Pancreas (tissue), 10 donors: ENCODE data around the gene MINDY2. TPM values are rescaled to one million over a fixed set of nuclear protein-coding genes. Genes with fewer than 3 reads are reported as not detected.

Source experiments
- ATAC-seq, 4 donors: fragments of 200-7000 bp; cut with Tn5 transposase; one replicate each; pipeline versions ENCODE4 v1.8.0 to v1.9.1; 2020; ENCODE audit warnings: mild to moderate bottlenecking in 4 of 4, moderate library complexity in 4 of 4
- DNase-seq, 6 donors: peaks; one replicate each; pipeline ENCODE4 v3.0.0-alpha.2; 2020
- FAIRE-seq: peaks from 2 replicates; lab custom pipeline; 2012; peaks lifted over from hg19 to GRCh38; lab: Jason Lieb, UNC
- H3K27ac ChIP-seq, 4 donors: fragments of 200-600 bp; sonication (generic); 1 replicate in 3 of 4; 2 replicates in 1 of 4; pipeline versions ENCODE4 v1.5.0 to v1.8.0; 2020
- H3K27me3 ChIP-seq, 4 donors: fragments of 200-600 bp; one replicate each; pipeline ENCODE4 v1.8.0; 2021
- H3K36me3 ChIP-seq, 3 donors: fragments of 200-600 bp; sonication (generic) in 1 of 3; one replicate each; pipeline versions ENCODE4 v1.5.0 to v1.8.0; 2020 to 2021
- H3K4me1 ChIP-seq, 3 donors: fragments of 200-600 bp; one replicate each; pipeline ENCODE4 v1.8.0; 2021
- H3K4me3 ChIP-seq, 4 donors: fragments of 200-600 bp; sonication (generic) in 2 of 4; one replicate each; pipeline versions ENCODE4 v1.5.0 to v1.8.0; 2020 to 2021
- H3K9me3 ChIP-seq, 4 donors: fragments of 200-600 bp; one replicate each; pipeline ENCODE4 v1.8.0; 2021
- WGBS, 2 donors: extraction: QIAGEN DNeasy Blood & Tissue Kit; methylation state at CpG; one replicate each; pipeline ENCODE4 v1.1.7; 2013; 5-methylcytosine and 5-hydroxymethylcytosine counted together
- intact Hi-C, 3 donors: fragments of 100-400 bp; cut with DNase I; formaldehyde crosslinking; loops; one replicate each; pipeline versions ENCODE4 v1.11.1 to v1.14.2; 2022
- polyA plus RNA-seq, 2 donors: library from polyadenylated mRNA; stranded (reverse); fragments of 200-250 nt; gene quantifications; one replicate each; pipeline ENCODE4 v1.2.3, GENCODE V29; 2013
- total RNA-seq, 6 donors: library from RNA; stranded (reverse); fragmentation: NEBNext Ultra II Directional in 4 of 6; extraction: Animal tissue kit (Norgen Biotek cat#: 25700) in 4 of 6; gene quantifications; one replicate each; pipeline versions ENCODE4 v1.2.1 to v1.2.4, GENCODE V29; 2021 to 2023
- TF ChIP-seq, protein P1 (sequence below), 4 donors: fragments of 200-600 bp; sonication (generic) in 3 of 4; IDR thresholded peaks; one replicate each; pipeline versions ENCODE4 v1.5.0 to v1.8.0; 2021; ENCODE audit warnings: antibody characterized with exemption in 4 of 4
- donor health status: healthy with polysubstance abuse.
- donor health status: DM: no; HTN: no; CAD: no; lungs with moderate emphysema.
- donor health status: DM: no; HTN: no; CAD: no.
- donor health status: control.
- donor health status: control.
- donor health status: Bipolar disorder and iron deficiency.
- donor health status: DM: yes; HTN: yes; CAD: no.
- donor health status: DM: no; HTN: no; CAD: no.
- donor health status: DM: no; HTN: no; CAD: no.
- donor health status: DM: yes; HTN: yes; CAD: no.

Gene MINDY2
- total and polyA plus RNA-seq, 8 donors, result 2.8 to 11.6 (median 5.7) TPM

- Histone ChIP-seq H3K27me3 (no peaks in the 10 kb centered on the region), H3K9me3 (no peaks in the 10 kb centered on the region), H3K27ac (peak within 1 kb of the TSS; percentile 75 to 97 (median 90)), H3K4me1 (peaks cover 0 to 22% (median 10%) of the 10 kb centered on the region in 3 donors), H3K36me3 (no peaks in the 10 kb centered on the region), H3K4me3 (peak within 1 kb of the TSS; percentile 73 to 98 (median 89))
- TF ChIP-seq, protein P1, sequence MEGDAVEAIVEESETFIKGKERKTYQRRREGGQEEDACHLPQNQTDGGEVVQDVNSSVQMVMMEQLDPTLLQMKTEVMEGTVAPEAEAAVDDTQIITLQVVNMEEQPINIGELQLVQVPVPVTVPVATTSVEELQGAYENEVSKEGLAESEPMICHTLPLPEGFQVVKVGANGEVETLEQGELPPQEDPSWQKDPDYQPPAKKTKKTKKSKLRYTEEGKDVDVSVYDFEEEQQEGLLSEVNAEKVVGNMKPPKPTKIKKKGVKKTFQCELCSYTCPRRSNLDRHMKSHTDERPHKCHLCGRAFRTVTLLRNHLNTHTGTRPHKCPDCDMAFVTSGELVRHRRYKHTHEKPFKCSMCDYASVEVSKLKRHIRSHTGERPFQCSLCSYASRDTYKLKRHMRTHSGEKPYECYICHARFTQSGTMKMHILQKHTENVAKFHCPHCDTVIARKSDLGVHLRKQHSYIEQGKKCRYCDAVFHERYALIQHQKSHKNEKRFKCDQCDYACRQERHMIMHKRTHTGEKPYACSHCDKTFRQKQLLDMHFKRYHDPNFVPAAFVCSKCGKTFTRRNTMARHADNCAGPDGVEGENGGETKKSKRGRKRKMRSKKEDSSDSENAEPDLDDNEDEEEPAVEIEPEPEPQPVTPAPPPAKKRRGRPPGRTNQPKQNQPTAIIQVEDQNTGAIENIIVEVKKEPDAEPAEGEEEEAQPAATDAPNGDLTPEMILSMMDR (IDR thresholded peaks at IDR 0.05), result no peak
- FAIRE-seq (no peak), DNase-seq (peak; percentile 99 to 100 (median 99)), ATAC-seq (peak; percentile 93 to 99 (median 97))
- intact Hi-C loops, result loop anchor here in 1 of 3 donors (10.0 kb wide), 2 partner anchors 315 to 485 kb away; partner anchors contain the start of gene LIPC
- WGBS, 2 donors, result 1% methylated on average over 57 to 62 of the region's 62 CpGs
Observed at GRCh38 chr15:58749532-58750337, 21.4 kb upstream of the MINDY2 start, which contains the start of gene ADAM10. Gene ADAM10 (minus strand): TSS chr15:58749707. CDS start chr15:58749534, 173 bp downstream.

DNA sequence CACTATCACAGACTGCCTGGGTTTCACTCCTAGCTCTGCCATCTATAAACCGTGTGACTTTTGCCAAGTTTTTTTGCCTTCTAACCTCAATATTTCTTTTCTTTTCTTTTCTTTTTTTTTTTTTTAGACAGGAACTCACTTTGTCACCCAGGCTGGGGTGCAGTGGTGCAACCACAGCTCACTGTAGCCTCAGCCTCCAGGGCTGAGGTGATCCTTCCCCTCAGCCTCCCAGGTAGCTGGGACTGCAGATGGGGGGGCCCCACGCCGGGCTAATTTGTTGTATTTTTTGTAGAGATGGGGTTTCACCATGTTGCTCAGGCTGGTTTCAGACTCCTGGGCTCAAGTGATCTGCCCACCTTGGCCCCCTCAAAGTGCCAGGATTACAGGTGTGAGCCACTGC, 18.4 kb upstream of the MINDY2 start:
- no peak overlapping the region for H3K4me3 ChIP-seq
- H3K27me3 ChIP-seq, result no peaks in the 10 kb centered on the region
- WGBS, 2 donors, result 73 to 85% methylated on average over 3 of the region's 3 CpGs
- no peak for ATAC-seq
- H3K36me3 ChIP-seq, result no peaks in the 10 kb centered on the region
- no peak for DNase-seq
- TF ChIP-seq, protein P1 (IDR thresholded peaks at IDR 0.05), result no peak
- no peak overlapping the region for H3K27ac ChIP-seq
- no peak for FAIRE-seq
- H3K4me1 ChIP-seq, result peaks cover 0 to 5% (median 3%) of the 10 kb centered on the region in 3 donors
- intact Hi-C loops, result loop anchor here in 1 of 3 donors (10.0 kb wide), 2 partner anchors 318 to 488 kb away; partner anchors contain the start of gene LIPC
- no peaks in the 10 kb centered on the region for H3K9me3 ChIP-seq

DNA sequence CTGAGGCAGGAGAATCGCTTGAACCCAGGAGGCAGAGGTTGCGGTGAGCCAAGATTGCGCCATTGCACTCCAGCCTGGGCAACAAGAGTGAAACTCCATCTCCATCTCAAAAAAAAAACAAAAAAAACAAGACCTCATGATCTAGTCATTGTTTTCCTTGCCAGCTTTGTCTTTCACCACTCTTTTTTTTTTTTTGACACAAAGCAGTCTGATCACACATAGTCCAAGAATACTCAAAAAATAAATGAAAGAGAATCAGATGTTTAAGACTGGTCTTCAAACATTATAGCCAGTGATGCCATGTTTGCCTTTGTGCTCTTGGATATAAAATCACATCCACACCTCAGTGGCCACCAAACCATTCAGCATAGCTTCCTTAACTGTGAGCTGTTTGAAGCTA, 15.8 kb upstream of the MINDY2 start:
- intact Hi-C loops, result loop anchor here in 1 of 3 donors (5.0 to 10.0 kb wide), 3 partner anchors 321 to 528 kb away; partner anchors contain the start of gene LIPC
- Histone ChIP-seq H3K27ac (no peak overlapping the region), H3K4me1 (no peaks in the 10 kb centered on the region), H3K4me3 (no peak overlapping the region), H3K9me3 (no peaks in the 10 kb centered on the region), H3K27me3 (no peaks in the 10 kb centered on the region), H3K36me3 (no peaks in the 10 kb centered on the region)
- FAIRE-seq, result no peak
- 90 to 94% methylated on average over 3 of the region's 3 CpGs for whole genome bisulfite sequencing, 2 donors
- DNase-seq, result no peak
- TF ChIP-seq, protein P1 (IDR thresholded peaks at IDR 0.05), result no peak
- ATAC-seq, result no peak

- Histone ChIP-seq H3K4me3 (no peak overlapping the region), H3K36me3 (no peaks in the 10 kb centered on the region), H3K27me3 (no peaks in the 10 kb centered on the region), H3K27ac (no peak overlapping the region), H3K4me1 (no peaks in the 10 kb centered on the region), H3K9me3 (no peaks in the 10 kb centered on the region)
- peak in 1 of 6 donors; percentile 28 for DNase-seq
- intact Hi-C loops, result loop anchor here in 1 of 3 donors (5.0 to 10.0 kb wide), 3 partner anchors 321 to 529 kb away; partner anchors contain the start of gene LIPC
- 42 to 48% methylated on average over 6 of the region's 6 CpGs for WGBS, 2 donors
- TF ChIP-seq, protein P1 (IDR thresholded peaks at IDR 0.05), result no peak
- ATAC-seq, result no peak
- no peak for FAIRE-seq
Observed at GRCh38 chr15:58755956-58756355, 15.1 kb upstream of the MINDY2 start.
